Ascending aorta (tissue), 2 donors: ENCODE data around the gene GRIFIN. TPM values are rescaled to one million over a fixed set of nuclear protein-coding genes. Genes with fewer than 3 reads are reported as not detected.

ENCODE experiments used
- DNase-seq, 2 donors: peaks; one replicate each; pipeline ENCODE4 v3.0.0-alpha.2; 2019; ENCODE audit warnings: low spot score in 2 of 2
- H3K27ac ChIP-seq, 2 donors: fragments of 200-600 bp; sonication (generic); one replicate each; pipeline ENCODE4 v1.5.1; 2016 to 2017; ENCODE audit warnings: mild to moderate bottlenecking in 1 of 2
- H3K27me3 ChIP-seq: fragments of 200-600 bp; sonication (generic); one replicate; pipeline ENCODE4 v1.5.1; 2017
- H3K36me3 ChIP-seq, 2 donors: fragments of 200-600 bp; sonication (generic); one replicate each; pipeline ENCODE4 v1.5.1; 2016
- H3K4me1 ChIP-seq, 2 donors: fragments of 200-600 bp; sonication (generic); one replicate each; pipeline ENCODE4 v1.5.1; 2016 to 2017; ENCODE audit warnings: mild to moderate bottlenecking in 1 of 2
- H3K4me3 ChIP-seq, 2 donors: fragments of 200-600 bp; sonication (generic); one replicate each; pipeline ENCODE4 v1.5.1; 2016 to 2017; ENCODE audit warnings: mild to moderate bottlenecking in 1 of 2
- H3K9me3 ChIP-seq, 2 donors: fragments of 200-600 bp; sonication (generic); one replicate each; pipeline ENCODE4 v1.5.1; 2016
- intact Hi-C: fragments of 100-400 bp; cut with DNase I; formaldehyde crosslinking; loops from one replicate; pipeline ENCODE4 v1.15.1; 2023
- total RNA-seq: library from RNA; depleted of rRNA; stranded (reverse); fragments of >200 nt; gene quantifications from one replicate; pipeline ENCODE4 v1.1.0, GENCODE V29; 2016
- TF ChIP-seq, protein P1 (sequence below), 3 experiments: fragments of 200-600 bp in 2 of 3; fragments of 450-650 bp in 1 of 3; sonication (generic) in 2 of 3; IDR thresholded peaks; one replicate each; pipeline ENCODE4 v1.5.1; 2016 to 2019; ENCODE audit warnings: antibody characterized with exemption in 3 of 3, mild to moderate bottlenecking in 1 of 3, moderate library complexity in 1 of 3

Gene GRIFIN
- total RNA-seq, 1 donor from 2014 or later: not detected

DNA sequence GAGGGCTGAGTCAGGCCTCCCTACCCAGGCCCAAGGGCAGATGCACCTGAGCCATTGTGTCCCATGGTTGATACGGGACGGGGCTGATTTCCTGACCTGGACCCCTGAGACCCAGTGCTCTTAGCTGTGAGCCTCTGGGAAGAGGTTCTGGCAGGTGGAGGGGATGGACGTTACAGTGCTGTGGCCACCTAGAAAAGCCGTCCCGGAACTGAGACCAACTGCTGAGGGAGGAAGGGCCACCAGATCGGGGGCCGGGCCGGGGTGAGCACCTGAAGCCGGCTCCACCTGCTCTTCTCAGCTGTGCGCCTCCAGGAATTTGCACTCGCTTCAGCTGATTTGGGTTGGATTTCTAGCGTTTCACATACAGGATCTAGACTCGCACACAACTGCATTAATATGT lies 37.4 kb downstream of the GRIFIN start:
- Histone ChIP-seq H3K4me3 (no peak overlapping the region), H3K4me1 (no peaks in the 10 kb centered on the region), H3K27ac (no peak overlapping the region), H3K36me3 (peaks cover 11 to 21% of the 10 kb centered on the region in 2 donors), H3K27me3 (no peaks in the 10 kb centered on the region), H3K9me3 (no peaks in the 10 kb centered on the region)
- TF ChIP-seq, protein P1, sequence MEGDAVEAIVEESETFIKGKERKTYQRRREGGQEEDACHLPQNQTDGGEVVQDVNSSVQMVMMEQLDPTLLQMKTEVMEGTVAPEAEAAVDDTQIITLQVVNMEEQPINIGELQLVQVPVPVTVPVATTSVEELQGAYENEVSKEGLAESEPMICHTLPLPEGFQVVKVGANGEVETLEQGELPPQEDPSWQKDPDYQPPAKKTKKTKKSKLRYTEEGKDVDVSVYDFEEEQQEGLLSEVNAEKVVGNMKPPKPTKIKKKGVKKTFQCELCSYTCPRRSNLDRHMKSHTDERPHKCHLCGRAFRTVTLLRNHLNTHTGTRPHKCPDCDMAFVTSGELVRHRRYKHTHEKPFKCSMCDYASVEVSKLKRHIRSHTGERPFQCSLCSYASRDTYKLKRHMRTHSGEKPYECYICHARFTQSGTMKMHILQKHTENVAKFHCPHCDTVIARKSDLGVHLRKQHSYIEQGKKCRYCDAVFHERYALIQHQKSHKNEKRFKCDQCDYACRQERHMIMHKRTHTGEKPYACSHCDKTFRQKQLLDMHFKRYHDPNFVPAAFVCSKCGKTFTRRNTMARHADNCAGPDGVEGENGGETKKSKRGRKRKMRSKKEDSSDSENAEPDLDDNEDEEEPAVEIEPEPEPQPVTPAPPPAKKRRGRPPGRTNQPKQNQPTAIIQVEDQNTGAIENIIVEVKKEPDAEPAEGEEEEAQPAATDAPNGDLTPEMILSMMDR (IDR thresholded peaks at IDR 0.05): no peak
- intact Hi-C loops: no loop called here
- DNase-seq: no peak

DNA sequence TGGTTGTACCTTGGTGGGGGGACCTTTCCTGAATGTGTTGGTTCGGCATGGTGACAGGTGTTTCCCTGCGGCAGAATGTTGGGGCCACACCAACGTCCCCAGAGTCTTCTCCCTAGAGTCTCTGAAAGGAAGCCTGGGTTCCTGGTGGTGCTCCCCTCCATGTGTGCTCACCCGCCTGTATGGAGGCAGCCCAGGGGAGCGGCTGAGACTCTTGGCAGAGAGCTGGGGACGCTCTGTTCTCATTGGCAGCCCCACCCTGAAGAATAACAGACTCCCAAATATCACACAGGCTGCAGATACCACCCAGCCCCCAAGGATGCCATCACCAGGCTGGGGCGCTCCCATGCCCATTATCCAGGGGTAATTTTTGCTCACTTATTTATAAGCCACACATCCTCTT lies 38.0 kb downstream of the GRIFIN start:
- TF ChIP-seq, protein P1 (IDR thresholded peaks at IDR 0.05): no peak
- no peaks in the 10 kb centered on the region for H3K4me1 ChIP-seq
- no peaks in the 10 kb centered on the region for H3K27me3 ChIP-seq
- no peak for DNase-seq
- H3K4me3 ChIP-seq: no peak overlapping the region
- no peak overlapping the region for H3K27ac ChIP-seq
- intact Hi-C loops: no loop called here
- H3K9me3 ChIP-seq: no peaks in the 10 kb centered on the region
- peaks cover 17 to 27% of the 10 kb centered on the region in 2 donors for H3K36me3 ChIP-seq

DNA sequence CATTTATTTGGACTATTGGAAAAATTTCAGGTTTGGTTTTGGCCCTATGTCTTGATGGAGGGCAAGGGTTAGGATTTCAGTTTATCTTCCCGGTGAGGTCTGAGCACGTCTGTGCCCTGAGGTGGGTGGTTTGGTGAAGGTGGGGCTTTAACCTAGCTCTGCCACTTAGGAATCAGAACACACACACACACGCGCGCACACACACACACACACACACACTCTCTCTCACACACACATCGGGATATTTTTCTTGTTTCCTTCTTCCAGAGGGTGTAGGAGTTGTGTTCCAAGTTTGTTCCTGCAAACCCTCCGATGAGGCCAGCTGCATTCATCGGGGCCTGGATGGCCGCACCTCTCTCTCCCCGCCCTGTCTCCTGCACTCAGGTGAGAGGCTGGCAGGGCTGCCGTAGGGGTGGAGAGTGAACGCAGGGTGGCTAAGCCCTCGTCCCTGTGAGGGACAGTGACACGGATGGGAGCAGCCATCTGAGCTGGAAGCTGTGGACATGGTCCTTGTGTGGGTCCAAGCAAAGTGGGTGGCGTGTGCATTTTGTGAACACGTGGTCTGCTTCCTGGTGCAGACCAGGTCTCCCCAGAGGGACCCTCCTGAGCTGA lies 38.6 kb downstream of the GRIFIN start:
- intact Hi-C loops: no loop called here
- Histone ChIP-seq H3K27ac (no peak overlapping the region), H3K36me3 (peaks cover 22 to 32% of the 10 kb centered on the region in 2 donors)

DNA sequence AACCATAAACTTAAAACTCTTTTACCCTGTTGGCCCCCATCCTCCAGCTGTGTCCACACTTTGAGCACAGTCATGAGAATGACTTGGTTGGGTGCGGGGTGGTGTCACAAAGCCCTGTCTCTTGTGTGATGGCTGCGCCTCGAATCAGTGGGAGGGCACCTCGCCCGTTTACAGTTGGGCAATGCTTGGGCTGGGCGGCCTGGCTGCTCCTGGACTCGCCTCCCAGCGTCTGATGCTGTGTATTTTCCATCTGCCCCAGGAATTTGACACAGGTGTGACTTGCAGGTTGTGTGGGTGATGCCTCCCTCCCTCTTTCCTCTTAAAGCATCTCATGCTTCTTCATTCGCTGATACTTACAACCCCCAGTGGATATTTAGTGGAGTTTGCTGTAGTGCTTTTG lies 39.1 kb downstream of the GRIFIN start:
- peaks cover 27 to 37% of the 10 kb centered on the region in 2 donors for H3K36me3 ChIP-seq

More for the DNA sequence above, 38.6 kb downstream of the GRIFIN start:
- no peaks in the 10 kb centered on the region for H3K27me3 ChIP-seq
- no peak for DNase-seq
- TF ChIP-seq, protein P1 (IDR thresholded peaks at IDR 0.05): no peak
- no peaks in the 10 kb centered on the region for H3K4me1 ChIP-seq
- H3K4me3 ChIP-seq: no peak overlapping the region
- H3K9me3 ChIP-seq: no peaks in the 10 kb centered on the region

DNA sequence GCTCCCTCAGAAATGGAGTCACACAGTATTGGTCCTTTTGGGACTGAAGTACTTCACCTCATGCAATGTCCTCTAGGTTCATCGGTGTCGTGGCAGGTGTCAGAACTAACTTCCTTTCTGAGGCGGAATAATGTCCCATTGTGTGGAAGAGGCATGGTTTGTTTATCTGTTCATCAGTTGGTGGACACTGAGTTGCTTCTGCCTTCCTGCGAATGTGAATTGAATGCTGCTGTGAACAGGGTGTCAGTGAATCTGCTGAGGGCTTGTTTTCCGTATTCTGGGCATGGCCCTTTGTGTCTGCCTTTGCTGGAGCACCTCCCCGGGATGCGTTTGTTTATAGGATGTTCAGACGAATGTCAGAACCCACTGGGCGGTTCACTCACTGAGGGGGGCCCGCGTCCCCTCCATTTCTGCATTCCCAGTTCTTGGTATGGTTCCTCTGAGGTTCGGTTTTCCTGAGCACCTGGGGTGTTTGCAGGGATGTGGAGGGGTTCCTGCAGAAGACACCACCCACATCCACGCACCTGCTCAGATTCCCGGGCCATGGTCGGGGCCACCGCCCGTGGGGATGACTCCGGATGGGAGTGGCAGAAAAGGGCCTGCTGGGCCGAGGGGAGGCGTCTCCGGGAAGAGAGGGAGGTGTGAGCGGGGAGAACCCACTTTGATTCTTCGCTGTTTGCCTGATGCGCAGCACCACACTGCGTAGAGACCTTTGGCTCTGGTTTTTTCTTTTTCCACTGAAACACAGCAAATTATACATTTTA lies 39.7 kb downstream of the GRIFIN start:
- DNase-seq: no peak
- no peaks in the 10 kb centered on the region for H3K9me3 ChIP-seq
- intact Hi-C loops: no loop called here
- no peaks in the 10 kb centered on the region for H3K4me1 ChIP-seq
- peaks cover 28 to 37% of the 10 kb centered on the region in 2 donors for H3K36me3 ChIP-seq
- TF ChIP-seq, protein P1 (IDR thresholded peaks at IDR 0.05): no peak
- no peaks in the 10 kb centered on the region for H3K27me3 ChIP-seq
- H3K4me3 ChIP-seq: no peak overlapping the region
- no peak overlapping the region for H3K27ac ChIP-seq

More for the DNA sequence above, 39.1 kb downstream of the GRIFIN start:
- TF ChIP-seq, protein P1 (IDR thresholded peaks at IDR 0.05): no peak
- H3K27ac ChIP-seq: no peak overlapping the region
- intact Hi-C loops: no loop called here
- no peaks in the 10 kb centered on the region for H3K4me1 ChIP-seq
- H3K27me3 ChIP-seq: no peaks in the 10 kb centered on the region
- no peaks in the 10 kb centered on the region for H3K9me3 ChIP-seq
- DNase-seq: no peak
- H3K4me3 ChIP-seq: no peak overlapping the region
